ENCODE results near the gene RWDD1. TPM values are rescaled to one million over a fixed set of nuclear protein-coding genes. Genes with fewer than 3 reads are reported as not detected.
A peak's percentile ranks its signal among the peaks of the same experiment; 100 is the strongest.

RWDD1 gene
- total RNA-seq, 1 donor from 2014 or later: 39.7 TPM

DNA sequence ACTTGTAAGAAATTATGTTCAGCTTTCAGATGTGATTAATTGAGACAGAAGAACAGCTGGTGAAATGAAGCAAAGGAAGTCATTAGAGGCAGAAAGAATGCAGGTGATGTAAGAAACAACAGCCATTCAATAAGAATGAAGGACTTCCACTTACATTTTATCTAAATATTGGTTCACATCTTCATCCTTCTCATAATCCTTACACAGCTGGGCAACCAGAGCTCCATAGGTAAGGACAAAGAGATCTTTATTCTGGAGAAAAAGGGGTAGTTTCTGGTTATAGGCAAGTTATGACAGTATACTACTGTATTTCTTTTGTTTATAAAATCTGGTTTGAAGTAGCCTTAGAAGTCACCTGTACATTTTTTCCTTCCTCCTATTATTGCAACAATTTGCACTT lies 28.2 kb upstream of the RWDD1 start:
- TF ChIP-seq, protein P1, sequence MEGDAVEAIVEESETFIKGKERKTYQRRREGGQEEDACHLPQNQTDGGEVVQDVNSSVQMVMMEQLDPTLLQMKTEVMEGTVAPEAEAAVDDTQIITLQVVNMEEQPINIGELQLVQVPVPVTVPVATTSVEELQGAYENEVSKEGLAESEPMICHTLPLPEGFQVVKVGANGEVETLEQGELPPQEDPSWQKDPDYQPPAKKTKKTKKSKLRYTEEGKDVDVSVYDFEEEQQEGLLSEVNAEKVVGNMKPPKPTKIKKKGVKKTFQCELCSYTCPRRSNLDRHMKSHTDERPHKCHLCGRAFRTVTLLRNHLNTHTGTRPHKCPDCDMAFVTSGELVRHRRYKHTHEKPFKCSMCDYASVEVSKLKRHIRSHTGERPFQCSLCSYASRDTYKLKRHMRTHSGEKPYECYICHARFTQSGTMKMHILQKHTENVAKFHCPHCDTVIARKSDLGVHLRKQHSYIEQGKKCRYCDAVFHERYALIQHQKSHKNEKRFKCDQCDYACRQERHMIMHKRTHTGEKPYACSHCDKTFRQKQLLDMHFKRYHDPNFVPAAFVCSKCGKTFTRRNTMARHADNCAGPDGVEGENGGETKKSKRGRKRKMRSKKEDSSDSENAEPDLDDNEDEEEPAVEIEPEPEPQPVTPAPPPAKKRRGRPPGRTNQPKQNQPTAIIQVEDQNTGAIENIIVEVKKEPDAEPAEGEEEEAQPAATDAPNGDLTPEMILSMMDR (conservative IDR thresholded peaks at IDR 0.05; ENCODE audit: low read depth, low read length): no peak
- H3K4me3 ChIP-seq (ENCODE audit: low read depth, low read length): no peak overlapping the region
- DNase-seq (ENCODE audit: low read depth): no peak

DNA sequence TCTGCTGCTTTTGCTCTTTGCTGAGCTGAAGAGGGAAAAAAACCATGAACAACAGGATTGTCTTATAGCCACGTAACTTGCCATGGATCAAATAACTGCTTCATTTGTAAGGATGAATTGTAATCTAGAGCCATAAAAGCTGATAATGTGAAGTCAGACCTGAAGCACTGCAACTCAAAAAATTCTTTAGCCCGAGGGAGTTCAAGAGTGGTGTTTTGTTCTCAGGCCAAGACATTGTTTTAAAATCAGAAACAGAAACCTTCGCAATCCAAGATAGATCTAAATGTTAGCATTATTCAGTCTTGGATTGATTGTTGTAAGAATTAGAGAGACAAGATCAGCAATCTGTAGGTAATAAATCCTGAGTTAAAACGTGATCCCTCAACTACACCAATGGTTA lies 25.7 kb upstream of the RWDD1 start, which contains the start of gene TRAPPC3L:
Gene TRAPPC3L (minus strand): TSS at position 34 of the 400 bp plus-strand sequence. CDS start 170 bp downstream, outside the sequence.
- TF ChIP-seq, protein P1 (conservative IDR thresholded peaks at IDR 0.05; ENCODE audit: low read depth, low read length): no peak
- DNase-seq (ENCODE audit: low read depth): no peak
- H3K4me3 ChIP-seq (ENCODE audit: low read depth, low read length): no peak within 1 kb of the TSS

DNA sequence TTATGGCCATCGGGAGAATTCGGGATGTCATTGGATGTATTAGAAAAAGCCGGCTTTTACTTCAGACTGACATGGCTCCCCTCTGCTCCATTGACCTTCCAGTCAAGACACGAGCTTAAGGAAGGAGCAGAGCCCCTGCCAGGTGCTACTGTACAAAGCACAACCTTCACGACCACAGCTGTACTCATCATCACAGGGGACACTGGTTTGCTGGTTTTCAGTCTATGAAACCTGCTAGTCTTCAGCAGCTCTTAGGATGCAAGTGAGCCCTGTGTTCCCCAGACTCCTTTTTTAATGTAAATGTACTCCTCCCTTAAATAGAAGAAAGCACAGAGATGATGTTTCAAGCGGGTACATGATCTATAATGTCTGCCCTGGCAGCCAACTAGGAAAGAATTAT lies 23.9 kb upstream of the RWDD1 start:
- TF ChIP-seq, protein P1 (conservative IDR thresholded peaks at IDR 0.05; ENCODE audit: low read depth, low read length): no peak
- no peak for DNase-seq (ENCODE audit: low read depth)
- no peak overlapping the region for H3K4me3 ChIP-seq (ENCODE audit: low read depth, low read length)

DNA sequence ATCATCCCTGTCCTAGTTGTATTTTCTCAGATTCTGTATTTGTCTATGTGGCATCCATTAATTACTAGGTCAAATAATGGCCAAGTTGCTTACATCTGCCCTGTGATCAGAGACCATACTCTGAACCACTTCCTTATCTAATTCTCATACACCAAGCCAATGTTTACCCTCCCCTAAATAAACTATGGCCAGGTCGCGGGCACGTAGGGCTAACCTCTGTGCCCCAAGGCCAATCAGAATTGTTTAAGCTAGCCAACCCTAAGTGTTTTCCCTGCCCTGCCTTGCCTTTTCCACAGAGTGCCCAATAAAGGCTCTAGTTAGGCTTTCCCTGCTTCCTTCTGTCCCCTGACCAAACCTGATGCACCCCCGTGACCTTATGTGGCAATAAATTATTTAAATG lies 20.5 kb upstream of the RWDD1 start:
- no peak for DNase-seq (ENCODE audit: low read depth)
- TF ChIP-seq, protein P1 (conservative IDR thresholded peaks at IDR 0.05; ENCODE audit: low read depth, low read length): no peak
- H3K4me3 ChIP-seq (ENCODE audit: low read depth, low read length): no peak overlapping the region

DNA sequence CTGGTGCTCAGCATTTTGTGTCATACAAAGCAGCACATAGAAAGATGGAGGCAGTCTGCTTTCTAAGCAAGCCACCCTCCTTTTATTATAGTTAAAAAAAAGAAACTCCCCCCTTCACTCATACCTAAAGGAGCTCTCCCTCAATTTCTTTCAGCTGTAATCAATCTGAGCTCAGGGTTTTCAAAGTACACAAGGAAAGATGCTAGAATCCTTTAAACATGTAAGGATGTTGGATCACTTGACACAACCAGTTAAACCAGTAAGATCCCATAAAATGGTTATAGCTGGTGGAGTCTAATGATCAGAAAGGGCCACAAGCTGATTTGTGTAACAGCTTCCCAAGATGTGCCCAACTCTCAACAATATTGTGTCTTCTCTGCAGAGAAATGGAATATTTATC lies 17.9 kb upstream of the RWDD1 start, which contains the start of gene CALHM4:
Gene CALHM4 (plus strand): TSS at position 301 of the 400 bp plus-strand sequence. CDS start 43 bp downstream, at position 344.
- no peak within 1 kb of the TSS for H3K4me3 ChIP-seq (ENCODE audit: low read depth, low read length)
- DNase-seq (ENCODE audit: low read depth): no peak
- TF ChIP-seq, protein P1 (conservative IDR thresholded peaks at IDR 0.05; ENCODE audit: low read depth, low read length): no peak

DNA sequence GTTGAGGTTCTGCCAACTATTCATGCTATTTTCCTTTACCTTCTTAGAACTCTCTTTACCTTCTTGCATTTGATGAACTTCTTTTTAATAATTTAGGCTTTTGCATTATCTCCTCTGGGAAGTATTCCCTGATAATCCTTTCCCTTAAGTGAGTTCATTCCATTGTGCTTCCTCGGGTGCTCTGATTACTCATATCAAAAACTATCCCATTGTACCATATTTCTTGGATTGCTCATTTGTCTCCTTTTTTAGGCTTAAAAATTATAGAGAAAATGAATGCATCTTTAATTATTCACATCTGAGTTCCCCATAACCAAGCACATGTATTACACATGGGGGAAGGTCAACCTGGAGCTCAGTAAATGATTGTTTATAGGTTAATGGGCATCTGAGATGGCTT lies 15.2 kb upstream of the RWDD1 start:
- TF ChIP-seq, protein P1 (conservative IDR thresholded peaks at IDR 0.05; ENCODE audit: low read depth, low read length): no peak
- no peak overlapping the region for H3K4me3 ChIP-seq (ENCODE audit: low read depth, low read length)
- peak; percentile 49 for DNase-seq (ENCODE audit: low read depth)

DNA sequence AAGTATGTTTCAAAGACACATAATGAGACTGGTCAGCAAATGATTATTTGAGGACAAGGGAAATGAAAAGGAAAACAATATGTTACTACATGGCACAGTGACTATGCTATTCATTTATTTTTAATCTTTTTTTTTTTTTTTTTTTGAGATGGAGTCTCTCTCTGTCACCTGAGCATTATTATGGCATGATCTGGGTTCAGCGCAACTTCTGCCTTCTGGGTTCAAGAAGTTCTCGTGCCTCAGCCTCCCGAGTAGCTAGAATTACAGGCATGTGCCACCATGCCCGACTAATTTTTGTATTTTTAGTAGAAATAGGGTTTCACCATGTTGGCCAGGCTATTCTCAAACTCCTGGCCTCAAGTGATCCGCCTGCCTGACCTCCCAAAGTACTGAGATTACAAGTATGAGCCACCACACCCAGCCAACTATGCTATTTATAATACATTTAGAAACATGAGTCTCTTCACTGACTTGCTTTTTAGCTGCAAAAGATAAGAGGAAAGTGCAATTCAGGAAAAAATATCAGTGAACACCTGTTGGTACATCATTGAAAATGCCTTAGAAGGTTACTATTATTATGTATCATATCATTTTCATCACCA lies 14.4 kb upstream of the RWDD1 start:
- TF ChIP-seq, protein P1 (conservative IDR thresholded peaks at IDR 0.05; ENCODE audit: low read depth, low read length): no peak
- DNase-seq (ENCODE audit: low read depth): no peak
- no peak overlapping the region for H3K4me3 ChIP-seq (ENCODE audit: low read depth, low read length)
